ENCODE data around the gene CHRNB1.
A peak's percentile ranks its signal among the peaks of the same experiment; 100 is the strongest.

Gene CHRNB1

GRCh38 chr17:7414837-7415236, 30.0 kb upstream of the CHRNB1 start:
- no peak for DNase-seq (ENCODE audit: low read depth, low spot score)

DNA sequence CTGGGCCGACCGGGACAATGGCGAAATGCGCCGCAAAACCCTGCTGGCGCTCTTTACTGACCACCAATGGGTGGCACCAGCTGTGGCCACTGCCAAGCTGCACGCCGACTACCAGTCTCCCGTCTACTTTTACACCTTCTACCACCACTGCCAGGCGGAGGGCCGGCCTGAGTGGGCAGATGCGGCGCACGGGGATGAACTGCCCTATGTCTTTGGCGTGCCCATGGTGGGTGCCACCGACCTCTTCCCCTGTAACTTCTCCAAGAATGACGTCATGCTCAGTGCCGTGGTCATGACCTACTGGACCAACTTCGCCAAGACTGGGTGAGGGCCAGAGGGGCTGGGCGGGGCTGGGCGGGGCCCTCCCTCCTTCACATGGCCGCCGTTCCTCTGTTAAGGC, 29.1 kb upstream of the CHRNB1 start:
- DNase-seq (ENCODE audit: low read depth, low spot score), result no peak

DNA sequence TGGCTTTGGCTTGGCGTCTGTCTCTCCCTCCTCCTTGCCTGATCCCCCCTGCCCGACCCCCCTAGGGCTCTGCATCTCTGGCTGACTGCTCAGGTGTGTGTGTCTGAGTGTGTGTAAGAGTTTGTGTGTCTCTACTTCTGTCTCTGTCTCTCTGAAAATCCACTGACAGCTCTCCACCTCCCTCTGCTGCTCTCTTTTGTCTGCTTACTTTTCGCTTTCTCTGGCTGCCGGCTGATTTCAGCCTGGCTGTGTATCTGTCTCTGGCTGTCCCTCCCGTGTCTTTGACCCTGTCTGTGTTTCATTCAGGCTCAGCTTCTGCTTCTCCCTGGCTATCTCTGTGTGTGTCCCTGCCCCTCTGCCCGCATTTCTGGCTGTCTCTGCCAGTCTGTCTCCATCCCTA, 28.5 kb upstream of the CHRNB1 start:
- DNase-seq (ENCODE audit: low read depth, low spot score), result no peak

DNA sequence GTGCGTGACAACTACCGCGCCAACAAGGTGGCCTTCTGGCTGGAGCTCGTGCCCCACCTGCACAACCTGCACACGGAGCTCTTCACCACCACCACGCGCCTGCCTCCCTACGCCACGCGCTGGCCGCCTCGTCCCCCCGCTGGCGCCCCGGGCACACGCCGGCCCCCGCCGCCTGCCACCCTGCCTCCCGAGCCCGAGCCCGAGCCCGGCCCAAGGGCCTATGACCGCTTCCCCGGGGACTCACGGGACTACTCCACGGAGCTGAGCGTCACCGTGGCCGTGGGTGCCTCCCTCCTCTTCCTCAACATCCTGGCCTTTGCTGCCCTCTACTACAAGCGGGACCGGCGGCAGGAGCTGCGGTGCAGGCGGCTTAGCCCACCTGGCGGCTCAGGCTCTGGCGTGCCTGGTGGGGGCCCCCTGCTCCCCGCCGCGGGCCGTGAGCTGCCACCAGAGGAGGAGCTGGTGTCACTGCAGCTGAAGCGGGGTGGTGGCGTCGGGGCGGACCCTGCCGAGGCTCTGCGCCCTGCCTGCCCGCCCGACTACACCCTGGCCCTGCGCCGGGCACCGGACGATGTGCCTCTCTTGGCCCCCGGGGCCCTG, 27.7 kb upstream of the CHRNB1 start:
- no peak for DNase-seq (ENCODE audit: low read depth, low spot score)

GRCh38 chr17:7418472-7419152, 26.2 kb upstream of the CHRNB1 start:
- no peak for DNase-seq (ENCODE audit: low read depth, low spot score)

- no peak for DNase-seq (ENCODE audit: low read depth, low spot score)
Measured at GRCh38 chr17:7419819-7420610, 24.8 kb upstream of the CHRNB1 start, which contains the start of gene SPEM1. SPEM1 (plus strand) TSS chr17:7420324; CDS start chr17:7420385, 61 bp downstream.

DNA sequence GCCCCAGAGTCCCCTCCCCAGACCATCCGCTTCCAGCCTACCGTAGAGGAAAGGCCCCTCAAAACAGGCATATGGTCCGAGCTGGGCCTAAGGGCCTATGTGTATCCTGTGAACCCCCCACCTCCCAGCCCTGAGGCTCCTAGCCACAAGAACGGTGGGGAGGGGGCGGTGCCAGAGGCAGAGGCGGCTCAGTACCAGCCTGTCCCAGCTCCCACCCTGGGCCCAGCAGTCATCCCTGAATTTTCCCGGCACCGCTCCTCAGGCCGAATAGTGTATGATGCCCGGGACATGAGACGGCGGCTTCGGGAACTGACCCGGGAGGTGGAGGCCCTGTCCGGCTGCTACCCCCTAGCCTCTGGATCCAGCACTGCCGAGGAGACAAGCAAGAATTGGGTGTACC, 23.7 kb upstream of the CHRNB1 start:
- DNase-seq (ENCODE audit: low read depth, low spot score), result no peak

GRCh38 chr17:7423679-7424078, 21.2 kb upstream of the CHRNB1 start:
- DNase-seq (ENCODE audit: low read depth, low spot score), result no peak

DNA sequence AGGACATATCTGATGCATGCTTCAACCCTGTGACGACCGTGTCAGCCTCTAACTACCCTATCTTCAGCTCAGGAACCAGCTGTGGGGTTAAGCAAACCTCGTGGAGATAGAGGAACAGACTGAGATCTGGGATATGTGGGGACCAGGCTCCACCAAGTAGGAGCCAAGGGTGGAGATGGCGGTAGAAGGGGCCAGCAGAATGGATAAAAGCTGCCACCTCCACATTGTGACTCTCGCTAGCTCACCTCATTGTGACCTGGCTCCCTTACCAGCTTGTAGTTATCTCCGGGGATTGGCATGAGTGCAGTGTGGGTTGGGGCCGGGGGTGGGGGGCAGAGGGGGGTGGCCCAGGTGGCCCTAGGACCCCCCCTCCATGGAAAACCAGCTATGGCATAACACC, 19.5 kb upstream of the CHRNB1 start, which contains the start of gene SPEM2:
TSS of gene SPEM2 (plus strand) at position 301 of the 400 bp plus-strand sequence. CDS start at position 374, 73 bp downstream.
- DNase-seq (ENCODE audit: low read depth, low spot score), result no peak

- no peak for DNase-seq (ENCODE audit: low read depth, low spot score)
Measured at GRCh38 chr17:7425756-7426155, 19.1 kb upstream of the CHRNB1 start.

- DNase-seq (ENCODE audit: low read depth, low spot score), result no peak
Measured at GRCh38 chr17:7426203-7426863, 18.5 kb upstream of the CHRNB1 start.

DNA sequence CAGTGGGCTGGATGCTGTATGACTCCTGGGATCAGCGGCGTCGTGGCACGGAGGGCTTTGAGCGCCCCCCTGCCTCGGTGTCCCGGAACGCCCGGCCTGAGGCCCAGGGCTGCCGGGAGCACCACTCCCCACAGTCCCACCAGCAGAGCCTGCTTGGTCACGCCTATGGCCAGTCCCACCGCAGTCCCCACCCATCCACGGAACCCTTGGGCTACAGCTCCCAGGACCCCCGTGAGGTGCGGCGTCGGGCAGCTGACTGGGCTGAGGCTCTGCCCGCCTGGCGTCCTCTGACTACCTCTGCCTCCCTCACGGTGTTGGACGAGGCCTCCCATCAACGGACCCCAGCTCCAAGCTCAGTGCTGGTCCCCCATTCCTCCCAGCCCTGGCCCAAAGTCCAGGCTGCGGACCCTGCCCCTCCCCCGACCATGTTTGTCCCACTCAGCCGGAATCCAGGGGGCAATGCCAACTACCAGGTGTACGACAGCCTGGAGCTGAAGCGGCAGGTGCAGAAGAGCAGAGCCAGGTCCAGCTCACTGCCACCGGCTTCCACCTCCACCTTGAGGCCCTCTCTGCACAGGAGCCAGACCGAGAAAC, 17.9 kb upstream of the CHRNB1 start:
- DNase-seq (ENCODE audit: low read depth, low spot score), result no peak

- DNase-seq (ENCODE audit: low read depth, low spot score), result no peak
Measured at GRCh38 chr17:7427549-7427948, 17.3 kb upstream of the CHRNB1 start.

DNA sequence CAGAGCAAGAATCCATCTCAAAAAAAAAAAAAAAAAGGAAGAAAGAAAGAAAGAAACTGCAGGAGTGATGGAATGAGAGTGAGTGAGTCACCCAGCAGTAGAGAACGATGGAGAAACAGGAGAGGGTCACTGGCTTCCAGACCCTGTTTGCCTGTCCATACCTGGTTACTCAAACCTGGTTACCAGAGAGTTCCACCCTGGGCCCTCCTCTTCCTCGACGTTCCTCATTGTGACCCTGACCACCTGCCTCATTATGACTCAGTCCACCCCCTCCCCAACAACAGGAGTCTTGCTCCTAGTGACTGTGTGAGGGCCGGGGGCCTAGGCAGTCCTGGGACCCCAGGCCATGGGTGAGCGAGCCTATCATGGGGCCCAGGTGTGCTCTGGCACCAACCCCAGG, 16.3 kb upstream of the CHRNB1 start, which contains the start of gene SPEM3:
TSS of gene SPEM3 (plus strand) at position 301 of the 400 bp plus-strand sequence. CDS start at position 347, 46 bp downstream.
- no peak for DNase-seq (ENCODE audit: low read depth, low spot score)

DNA sequence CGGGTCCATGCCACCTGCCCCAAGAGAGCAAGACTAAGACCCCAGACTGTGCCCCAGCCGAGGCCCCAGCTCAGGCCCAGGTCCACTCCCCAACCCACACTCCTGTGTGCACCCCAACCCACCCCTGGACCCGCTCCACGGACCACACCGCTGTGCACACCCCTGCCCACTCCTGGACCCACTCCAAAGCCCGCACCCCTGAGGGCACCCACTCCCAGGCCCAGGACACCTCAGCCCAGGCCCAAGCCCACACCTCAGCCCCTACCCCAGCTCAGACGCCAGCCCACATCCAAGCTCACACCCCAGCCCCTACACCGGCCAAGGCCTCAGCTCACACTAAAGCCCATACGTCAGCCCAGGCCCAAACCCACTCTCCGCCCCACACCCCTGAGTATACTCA, 15.1 kb upstream of the CHRNB1 start:
- DNase-seq (ENCODE audit: low read depth, low spot score), result no peak

GRCh38 chr17:7431231-7431630, 13.6 kb upstream of the CHRNB1 start:
- no peak for DNase-seq (ENCODE audit: low read depth, low spot score)

DNA sequence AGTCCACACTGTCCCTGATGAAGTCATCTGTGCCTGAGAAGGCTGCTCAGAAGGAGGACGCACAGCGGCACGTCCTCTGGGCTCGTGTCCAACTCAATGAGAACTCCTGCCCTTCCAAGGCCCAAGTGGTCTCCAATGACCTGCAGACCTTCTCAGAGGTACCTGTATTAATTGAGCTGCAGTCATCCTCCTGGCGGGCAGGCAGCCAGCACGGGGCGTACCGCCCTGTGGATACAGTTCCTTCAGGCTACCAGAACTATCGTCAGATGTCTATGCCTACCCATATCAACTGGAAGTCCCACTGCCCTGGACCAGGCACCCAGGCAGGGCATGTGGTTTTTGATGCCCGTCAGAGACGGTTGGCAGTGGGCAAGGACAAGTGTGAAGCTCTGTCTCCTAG, 12.6 kb upstream of the CHRNB1 start:
- no peak for DNase-seq (ENCODE audit: low read depth, low spot score)

GRCh38 chr17:7435676-7436555, 8.9 kb upstream of the CHRNB1 start:
- peak; percentile 85 for DNase-seq (ENCODE audit: low read depth, low spot score)

DNA sequence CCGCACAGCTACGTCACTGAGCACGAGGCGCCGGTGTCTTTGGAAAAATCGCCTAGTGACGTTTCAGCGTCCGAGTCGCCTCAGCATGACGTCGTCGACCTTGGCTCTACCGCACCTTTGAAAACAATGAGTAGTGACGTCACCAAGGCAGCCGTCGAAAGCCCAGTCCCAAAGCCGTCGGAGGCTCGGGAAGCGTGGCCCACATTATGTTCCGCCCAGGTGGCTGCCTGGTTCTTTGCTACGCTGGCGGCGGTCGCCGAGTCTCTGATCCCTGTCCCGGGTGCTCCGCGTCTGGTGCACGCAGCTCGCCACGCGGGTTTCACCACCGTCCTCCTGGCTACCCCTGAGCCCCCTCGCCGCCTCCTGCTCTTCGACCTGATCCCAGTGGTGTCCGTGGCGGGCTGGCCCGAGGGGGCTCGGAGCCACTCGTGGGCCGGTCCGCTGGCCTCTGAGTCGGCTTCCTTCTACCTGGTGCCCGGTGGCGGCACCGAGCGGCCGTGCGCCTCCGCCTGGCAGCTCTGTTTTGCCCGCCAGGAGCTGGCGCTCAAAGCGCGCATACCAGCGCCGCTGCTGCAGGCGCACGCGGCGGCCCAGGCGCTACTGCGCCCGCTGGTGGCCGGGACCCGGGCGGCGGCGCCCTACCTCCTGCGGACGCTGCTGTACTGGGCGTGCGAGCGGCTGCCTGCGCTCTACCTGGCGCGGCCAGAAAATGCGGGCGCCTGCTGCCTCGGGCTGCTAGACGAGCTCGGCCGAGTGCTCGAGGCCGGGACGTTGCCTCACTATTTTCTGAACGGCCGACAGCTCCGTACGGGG, 8.1 kb upstream of the CHRNB1 start:
- peak; percentile 94 for DNase-seq (ENCODE audit: low read depth, low spot score)

All from ELF-1 (cell line).